GM21737 (cell line): ENCODE measurements around the gene DNAAF2.
"Not testable (repeated sequence)": the region's sequence is repeated elsewhere in the genome, so short reads cannot be mapped to it uniquely, and the experiment has no call there.

Experiments
- ATAC-seq: cut with Tn5 transposase; IDR thresholded peaks from one replicate; pipeline ENCODE4 v1.9.1; 2021; ENCODE audit warnings: mild to moderate bottlenecking, moderate library complexity; ENCODE audit not compliant: unreplicated experiment

DNAAF2 gene

GRCh38 chr14:49634547-49635334, at the start of gene DNAAF2:
DNAAF2 (minus strand) TSS chr14:49635244; CDS start chr14:49635149, 95 bp downstream.
- peak; percentile 35 for ATAC-seq

DNA sequence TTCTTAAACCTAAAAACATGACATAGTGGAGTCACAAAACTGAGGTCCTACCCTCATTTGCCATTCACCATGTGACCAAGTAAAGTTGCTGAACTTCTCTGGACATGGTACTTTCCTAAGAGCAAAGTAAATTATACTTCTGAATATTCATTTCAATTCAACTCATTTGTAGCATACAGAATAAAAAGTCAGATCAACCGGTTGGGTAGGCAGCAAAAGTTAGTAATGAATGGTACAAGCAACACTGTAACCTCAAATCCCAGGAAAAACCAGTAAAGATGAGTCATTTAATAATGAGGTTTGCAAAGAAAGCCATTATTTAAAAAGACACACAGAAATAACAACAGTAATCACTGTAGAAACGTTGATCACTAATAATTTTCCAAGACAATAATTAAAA, 44.2 kb upstream of the DNAAF2 start:
- no peak for ATAC-seq

DNA sequence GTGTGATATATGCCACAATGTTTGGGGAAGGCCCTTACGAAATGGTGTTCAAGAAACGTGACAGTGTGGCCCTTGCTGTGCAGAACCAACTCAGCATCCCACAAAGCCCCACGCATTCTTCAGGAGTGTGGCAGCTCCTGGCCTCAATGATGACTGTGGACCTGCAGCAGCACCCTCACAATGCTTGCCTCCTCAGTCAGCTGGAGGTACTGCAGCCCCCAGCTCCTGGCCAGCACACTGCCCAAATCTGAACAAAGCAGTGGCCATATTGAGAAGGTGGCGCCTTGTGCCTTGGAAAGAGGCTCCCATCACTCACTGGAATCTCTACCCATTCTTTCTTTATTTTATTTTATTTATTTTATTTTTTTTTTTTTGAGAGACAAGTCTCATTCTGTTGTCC, 42.6 kb upstream of the DNAAF2 start:
- ATAC-seq: no peak

- no peak for ATAC-seq
Observed at GRCh38 chr14:49673586-49673985, 38.5 kb upstream of the DNAAF2 start.

DNA sequence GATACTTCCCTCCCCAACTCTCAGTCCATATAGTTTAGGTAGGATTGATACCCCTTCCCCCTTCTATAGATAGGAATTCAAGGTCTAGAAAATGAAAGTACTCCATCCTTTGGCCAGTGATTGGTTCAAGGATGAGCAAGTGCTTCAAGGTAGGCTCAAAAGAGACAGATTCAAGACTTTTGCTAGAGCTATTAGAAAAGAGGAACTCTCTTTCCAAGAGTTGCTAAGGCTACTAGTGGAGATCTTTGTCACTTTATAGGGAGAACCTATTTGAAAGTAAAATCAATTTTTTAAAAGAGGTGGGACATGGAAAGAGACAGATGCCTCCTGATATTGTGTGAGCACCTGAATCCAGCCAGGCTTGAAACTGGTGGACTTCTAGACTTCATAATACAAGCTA, 35.4 kb upstream of the DNAAF2 start:
- ATAC-seq: no peak

- ATAC-seq: no peak
Observed at GRCh38 chr14:49659526-49660455, 24.7 kb upstream of the DNAAF2 start.

DNA sequence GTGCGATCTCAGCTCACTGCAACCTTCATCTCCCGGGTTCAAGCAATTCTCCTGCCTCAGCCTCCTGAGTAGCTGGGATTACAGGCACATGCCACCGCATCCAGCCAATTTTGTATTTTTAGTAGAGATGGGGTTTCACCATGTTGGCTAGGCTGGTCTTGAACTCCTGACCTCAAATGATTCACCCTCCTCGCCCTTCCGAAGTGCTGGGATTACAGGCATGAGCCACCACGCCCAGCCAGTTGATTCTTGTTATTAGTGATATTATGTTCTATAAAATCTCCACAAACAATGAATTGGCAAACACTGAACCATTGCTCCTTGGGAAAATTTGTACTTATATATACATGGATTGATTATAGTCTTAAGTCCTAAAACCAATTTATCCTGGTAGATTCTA, 22.5 kb upstream of the DNAAF2 start:
- not testable (repeated sequence) for ATAC-seq

DNA sequence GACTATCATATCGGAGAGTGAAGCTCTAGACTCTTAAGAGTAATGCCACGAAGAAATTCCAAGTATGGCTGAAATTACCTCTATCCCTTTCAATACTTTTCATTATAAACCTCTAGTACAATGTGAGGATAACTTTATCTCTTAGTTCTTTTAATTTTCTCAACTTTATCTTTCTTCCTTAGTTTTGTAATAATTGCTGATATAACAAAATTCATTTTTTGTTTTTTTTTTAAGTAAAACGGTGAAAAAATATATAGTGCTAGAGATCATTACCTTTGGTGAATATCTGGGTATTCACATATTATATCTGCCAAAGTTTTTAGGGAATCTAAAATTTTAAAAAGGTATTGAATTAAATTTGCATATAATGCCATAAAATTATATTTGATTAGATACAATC, 19.5 kb upstream of the DNAAF2 start:
- no peak for ATAC-seq

DNA sequence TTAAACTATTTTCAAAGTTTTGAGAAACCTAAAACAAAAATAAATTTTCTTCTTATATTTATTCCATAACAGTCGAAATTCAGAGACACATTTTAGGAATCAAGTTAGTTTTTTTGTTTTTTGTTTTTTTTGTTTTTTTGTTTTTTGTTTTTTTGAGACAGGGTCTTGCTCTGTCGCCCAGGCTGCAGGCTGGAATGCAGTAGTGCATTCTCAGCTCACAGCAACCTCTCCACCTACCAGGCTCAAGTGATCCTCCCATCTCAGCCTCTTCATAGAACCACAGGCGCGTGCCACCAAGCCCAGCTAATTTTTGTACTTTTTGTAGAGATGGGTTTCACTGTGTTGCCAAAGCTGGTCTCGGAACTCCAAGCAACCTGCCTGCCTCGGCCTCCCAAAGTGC, 18.5 kb upstream of the DNAAF2 start:
- no peak for ATAC-seq

- ATAC-seq: no peak
Observed at GRCh38 chr14:49642163-49642562, 7.1 kb upstream of the DNAAF2 start.

GRCh38 chr14:49641697-49642129, 6.7 kb upstream of the DNAAF2 start:
- ATAC-seq: no peak

DNA sequence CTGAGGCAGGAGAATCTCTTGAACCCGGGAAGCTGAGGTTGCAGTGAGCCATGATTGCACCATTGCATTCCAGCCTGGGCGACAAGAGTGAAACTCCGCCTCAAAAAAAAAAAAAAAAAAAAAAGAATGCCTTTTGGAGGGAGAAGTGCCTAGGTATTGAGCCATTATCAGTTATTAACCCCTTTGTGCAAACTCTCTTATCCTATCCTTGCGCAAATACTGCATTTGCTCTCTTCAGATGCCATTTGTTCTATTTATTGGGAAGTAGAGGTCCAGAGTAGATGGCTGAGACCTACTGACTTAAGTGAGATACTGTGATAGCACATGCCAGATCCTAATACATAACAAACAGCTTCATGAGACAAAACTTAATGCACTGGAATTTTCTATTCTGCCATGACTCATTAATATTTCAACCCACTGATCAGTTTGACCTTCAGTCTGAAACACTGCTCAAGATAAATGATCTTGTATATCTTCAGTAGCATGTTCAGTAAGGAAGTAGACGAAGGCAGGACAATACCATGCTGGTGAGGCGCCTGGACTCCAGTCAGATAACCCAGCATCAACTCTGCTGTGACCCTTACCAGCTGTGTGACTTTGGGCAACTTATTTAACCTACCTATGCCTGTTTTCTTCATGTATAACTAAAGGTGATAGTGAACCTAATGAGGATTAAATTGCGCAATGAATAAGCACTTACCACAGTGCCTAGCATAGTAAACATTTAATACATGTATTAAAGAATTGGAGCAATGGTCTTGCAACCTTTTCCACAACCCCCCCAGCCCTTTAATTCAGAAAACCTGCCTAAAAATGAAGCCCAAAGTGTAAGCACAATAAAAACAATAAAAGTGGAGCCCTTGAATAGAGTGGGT, 5.7 kb upstream of the DNAAF2 start:
- no peak for ATAC-seq

DNA sequence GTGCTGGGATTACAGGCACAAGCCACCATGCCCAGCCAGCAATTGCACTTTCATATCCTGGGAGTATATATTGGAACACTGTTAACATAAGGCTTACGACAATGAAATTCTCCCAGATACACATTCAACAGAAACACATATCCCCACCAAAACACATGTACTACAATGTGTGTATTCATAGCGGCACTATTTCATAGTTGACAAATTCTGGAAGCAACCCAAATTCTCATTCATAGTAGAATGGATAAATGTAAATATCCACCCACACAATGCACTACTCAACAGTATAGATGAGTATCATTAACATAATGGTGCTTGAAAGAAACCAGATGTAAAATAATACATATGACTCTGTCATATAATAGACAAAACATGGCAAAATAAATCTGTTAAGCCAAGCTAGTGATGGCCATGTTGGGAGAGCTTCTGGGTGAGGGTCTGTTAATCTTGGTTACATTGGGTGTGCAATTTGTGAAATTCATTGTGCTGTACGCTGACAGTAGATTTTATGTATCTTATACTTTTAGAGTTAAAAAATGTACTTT, 2.6 kb upstream of the DNAAF2 start:
- no peak for ATAC-seq

GRCh38 chr14:49636866-49637265, 1.8 kb upstream of the DNAAF2 start:
- no peak for ATAC-seq

GRCh38 chr14:49633640-49634546, 1.2 kb downstream of the DNAAF2 start:
- peak; percentile 79 for ATAC-seq

DNA sequence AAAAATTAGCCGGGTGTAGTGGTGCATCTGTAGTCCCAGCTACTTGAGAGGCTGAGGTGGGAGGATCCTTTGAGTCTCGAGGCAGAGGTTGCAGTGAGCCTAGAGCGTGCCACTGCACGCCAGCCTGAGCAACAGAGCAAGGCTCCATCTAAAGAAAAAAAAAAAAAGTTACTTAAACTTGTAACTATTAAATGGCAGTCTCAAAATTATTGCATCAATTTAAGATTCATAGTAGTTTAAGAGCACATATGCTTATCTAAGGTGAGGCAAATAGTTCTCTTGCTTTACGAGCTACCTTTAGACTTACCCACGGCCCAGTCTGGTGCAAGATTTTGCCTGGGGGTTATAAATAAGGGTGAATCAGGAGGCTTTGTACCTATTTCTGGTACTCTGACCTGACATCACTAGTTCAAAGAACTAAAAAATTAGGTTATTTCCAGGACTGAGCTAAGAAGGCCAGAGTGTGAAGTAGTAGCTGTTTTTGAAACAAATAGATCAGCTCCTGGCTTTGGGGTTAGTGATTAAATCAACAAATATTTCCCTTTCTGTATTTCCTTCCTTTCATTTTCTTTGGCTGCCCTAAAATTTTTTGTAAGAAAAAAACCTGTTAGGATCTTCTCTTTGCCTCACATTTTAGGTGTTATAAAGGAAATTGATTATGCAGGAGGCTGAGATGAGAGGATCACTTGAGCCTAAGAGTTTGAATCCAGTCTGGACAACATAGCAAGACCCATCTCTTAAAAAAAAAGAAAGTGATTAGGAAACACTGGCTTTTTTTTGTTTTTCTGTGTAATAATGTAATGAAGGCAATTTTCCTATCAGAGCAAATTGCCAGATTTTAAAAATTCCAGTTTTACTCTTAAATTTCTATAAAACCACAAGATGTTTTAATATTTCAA, 10.9 kb downstream of the DNAAF2 start:
- ATAC-seq: no peak

DNA sequence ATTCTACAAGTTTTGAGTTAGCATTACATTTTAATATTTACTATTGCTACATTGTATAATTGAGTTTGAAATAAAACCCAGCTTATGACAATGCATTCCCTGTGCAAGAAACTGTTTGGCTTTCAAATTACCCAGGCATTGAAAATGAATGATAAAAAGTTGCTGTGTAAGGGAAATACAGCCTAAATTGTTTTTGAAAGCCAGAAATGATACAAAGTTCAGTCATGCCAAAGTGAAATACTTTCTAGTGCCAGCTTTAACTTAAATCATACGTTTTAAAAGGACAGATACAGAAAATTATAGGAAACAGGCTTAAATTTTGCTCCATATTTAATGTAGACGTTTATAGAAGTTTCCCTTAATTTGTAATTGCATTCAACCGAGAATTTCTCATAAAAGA, 11.7 kb downstream of the DNAAF2 start:
- ATAC-seq: no peak

GRCh38 chr14:49622022-49622607, 12.9 kb downstream of the DNAAF2 start:
- ATAC-seq: no peak
